HG02884 (cell line): ENCODE results near the gene MDGA2.
"Not testable (repeated sequence)": the region's sequence is repeated elsewhere in the genome, so short reads cannot be mapped to it uniquely, and the experiment has no call there.

Experiments
- ATAC-seq: cut with Tn5 transposase; IDR thresholded peaks from one replicate; pipeline ENCODE4 v1.9.1; 2021; ENCODE audit warnings: mild to moderate bottlenecking, moderate library complexity; ENCODE audit not compliant: unreplicated experiment

Gene MDGA2

GRCh38 chr14:46985529-46986380, 689.6 kb downstream of the MDGA2 start:
- no peak for ATAC-seq

GRCh38 chr14:46973295-46973694, 702.1 kb downstream of the MDGA2 start:
- ATAC-seq: no peak

- ATAC-seq: no peak
Observed at GRCh38 chr14:46964378-46964777, 711.0 kb downstream of the MDGA2 start.

GRCh38 chr14:46951103-46951502, 724.3 kb downstream of the MDGA2 start:
- no peak for ATAC-seq

GRCh38 chr14:46940611-46941010, 734.8 kb downstream of the MDGA2 start:
- no peak for ATAC-seq

- no peak for ATAC-seq
Observed at GRCh38 chr14:46920542-46920941, 754.9 kb downstream of the MDGA2 start.

GRCh38 chr14:46915539-46915938, 759.9 kb downstream of the MDGA2 start:
- not testable (repeated sequence) for ATAC-seq

- ATAC-seq: no peak
Observed at GRCh38 chr14:46902837-46903236, 772.6 kb downstream of the MDGA2 start.

GRCh38 chr14:46894476-46894875, 780.9 kb downstream of the MDGA2 start:
- no peak for ATAC-seq

GRCh38 chr14:46887144-46887543, 788.3 kb downstream of the MDGA2 start:
- peak; percentile 93 for ATAC-seq

- no peak for ATAC-seq
Observed at GRCh38 chr14:46885566-46885965, 789.8 kb downstream of the MDGA2 start.

- ATAC-seq: no peak
Observed at GRCh38 chr14:46861753-46862152, 813.7 kb downstream of the MDGA2 start.

- no peak for ATAC-seq
Observed at GRCh38 chr14:46840944-46841720, 834.3 kb downstream of the MDGA2 start.

- no peak for ATAC-seq
Observed at GRCh38 chr14:46820291-46820690, 855.1 kb downstream of the MDGA2 start.

- ATAC-seq: no peak
Observed at GRCh38 chr14:46819117-46819516, 856.3 kb downstream of the MDGA2 start.

- no peak for ATAC-seq
Observed at GRCh38 chr14:46818147-46818546, 857.3 kb downstream of the MDGA2 start.

GRCh38 chr14:46793144-46793543, 882.3 kb downstream of the MDGA2 start:
- no peak for ATAC-seq
